ENCODE data around the gene TBX20. TPM values are rescaled to one million over a fixed set of nuclear protein-coding genes. Genes with fewer than 3 reads are reported as not detected.

The TBX20 gene
- total RNA-seq, 2 donors from 2014 or later = 0.35 to 3.4 TPM

- Histone ChIP-seq H3K4me1 (ENCODE audit: control insufficient read depth in 1 of 2, low read depth in 2 of 2) (peaks cover 0 to 3% of the 10 kb centered on the region in 2 donors), H3K36me3 (no peaks in the 10 kb centered on the region), H3K4me3 (no peak overlapping the region), H3K9me3 (no peaks in the 10 kb centered on the region), H3K27ac (no peak overlapping the region), H3K27me3 (replicated peaks; ENCODE audit: insufficient read depth) (peaks cover 31% of the 10 kb centered on the region)
- ATAC-seq (ENCODE audit: insufficient number of reproducible peaks, low FRiP score, low read depth) = no peak
- no peak for TF ChIP-seq CTCF (IDR thresholded peaks at IDR 0.05)
- DNase-seq (ENCODE audit: low spot score) = no peak
Measured at GRCh38 chr7:35255443-35256255, 1.7 kb upstream of the TBX20 start.

- Histone ChIP-seq H3K4me3 (peak overlapping the region; percentile 64), H3K27me3 (replicated peaks; ENCODE audit: insufficient read depth) (peaks cover 31% of the 10 kb centered on the region), H3K9me3 (no peaks in the 10 kb centered on the region), H3K4me1 (ENCODE audit: control insufficient read depth in 1 of 2, low read depth in 2 of 2) (peaks cover 0 to 3% of the 10 kb centered on the region in 2 donors), H3K27ac (no peak overlapping the region), H3K36me3 (no peaks in the 10 kb centered on the region)
- ATAC-seq (ENCODE audit: insufficient number of reproducible peaks, low FRiP score, low read depth) (no peak), DNase-seq (ENCODE audit: low spot score) (no peak)
- no peak for TF ChIP-seq CTCF (IDR thresholded peaks at IDR 0.05)
Measured at GRCh38 chr7:35254496-35255442, 869 bp upstream of the TBX20 start.

GRCh38 chr7:35253460-35253709 lies 515 bp downstream of the TBX20 start:
- peaks cover 0 to 3% of the 10 kb centered on the region in 2 donors for H3K4me1 ChIP-seq (ENCODE audit: control insufficient read depth in 1 of 2, low read depth in 2 of 2)
- H3K36me3 ChIP-seq = no peaks in the 10 kb centered on the region
- no peak overlapping the region for H3K27ac ChIP-seq
- H3K9me3 ChIP-seq = no peaks in the 10 kb centered on the region
- ATAC-seq (ENCODE audit: insufficient number of reproducible peaks, low FRiP score, low read depth) = no peak
- no peak for TF ChIP-seq CTCF (IDR thresholded peaks at IDR 0.05)
- peaks cover 31% of the 10 kb centered on the region for H3K27me3 ChIP-seq (replicated peaks; ENCODE audit: insufficient read depth)
- no peak for DNase-seq (ENCODE audit: low spot score)
- peak overlapping the region; percentile 64 for H3K4me3 ChIP-seq

- no peak for DNase-seq (ENCODE audit: low spot score)
- H3K27ac ChIP-seq = no peak overlapping the region
- TF ChIP-seq CTCF (IDR thresholded peaks at IDR 0.05) = no peak
- peaks cover 28% of the 10 kb centered on the region for H3K27me3 ChIP-seq (replicated peaks; ENCODE audit: insufficient read depth)
- H3K9me3 ChIP-seq = no peaks in the 10 kb centered on the region
- H3K4me1 ChIP-seq (ENCODE audit: control insufficient read depth in 1 of 2, low read depth in 2 of 2) = peaks cover 0 to 3% of the 10 kb centered on the region in 2 donors
- H3K36me3 ChIP-seq = no peaks in the 10 kb centered on the region
- peak overlapping the region; percentile 64 for H3K4me3 ChIP-seq
- no peak for ATAC-seq (ENCODE audit: insufficient number of reproducible peaks, low FRiP score, low read depth)
Measured at GRCh38 chr7:35252612-35253459, 1.1 kb downstream of the TBX20 start.
